HepG2 (cell line): ENCODE measurements around the gene GTF2H4. TPM values are rescaled to one million over a fixed set of nuclear protein-coding genes. Genes with fewer than 3 reads are reported as not detected.

ENCODE experiments used
- ADNP ChIP-seq: sonication (generic); formaldehyde crosslinking; IDR thresholded peaks from 2 replicates; pipeline ENCODE4 v1.4.0; 2020; ENCODE audit warnings: missing genetic modification reagents
- AFF4 ChIP-seq: sonication (generic); formaldehyde crosslinking; IDR thresholded peaks from 2 replicates; pipeline ENCODE4 v1.4.0; 2020; ENCODE audit warnings: missing genetic modification reagents
- EZH2 ChIP-seq: conservative IDR thresholded peaks from 2 replicates; pipeline ENCODE4 v1.6.1; 2012; ENCODE audit warnings: mild to moderate bottlenecking, low read depth, low read length, moderate library complexity
- IKZF5 ChIP-seq: IDR thresholded peaks from 2 replicates; pipeline ENCODE4 v1.6.1; 2018; ENCODE audit warnings: missing genetic modification reagents, mild to moderate bottlenecking, missing compliant biosample characterization
- KMT2A ChIP-seq: sonication (generic); formaldehyde crosslinking; IDR thresholded peaks from 2 replicates; pipeline ENCODE4 v1.4.0; 2020; ENCODE audit warnings: missing genetic modification reagents
- MLLT10 ChIP-seq: sonication (generic); formaldehyde crosslinking; IDR thresholded peaks from 2 replicates; pipeline ENCODE4 v1.4.0; 2020; ENCODE audit warnings: missing genetic modification reagents
- NCOA5 ChIP-seq: sonication (generic); formaldehyde crosslinking; IDR thresholded peaks from 2 replicates; pipeline ENCODE4 v1.4.0; 2020; ENCODE audit warnings: missing genetic modification reagents
- NRL ChIP-seq: sonication (generic); formaldehyde crosslinking; IDR thresholded peaks from 2 replicates; pipeline ENCODE4 v1.5.0; 2020; ENCODE audit warnings: missing genetic modification reagents, mild to moderate bottlenecking, moderate library complexity, borderline replicate concordance
- PAWR ChIP-seq: sonication (generic); formaldehyde crosslinking; IDR thresholded peaks from 2 replicates; pipeline ENCODE4 v1.4.0; 2020; ENCODE audit warnings: missing genetic modification reagents, mild to moderate bottlenecking, borderline replicate concordance
- PBX3 ChIP-seq: sonication (generic); formaldehyde crosslinking; IDR thresholded peaks from 2 replicates; pipeline ENCODE4 v1.8.1; 2023; ENCODE audit warnings: missing genetic modification reagents, inconsistent platforms, borderline replicate concordance
- RFX5 ChIP-seq: IDR thresholded peaks from 2 replicates; pipeline ENCODE4 v1.6.1; 2011; ENCODE audit warnings: low read depth, low read length, improper control_type of control experiment
- SCMH1 ChIP-seq: sonication (generic); formaldehyde crosslinking; IDR thresholded peaks from 2 replicates; pipeline ENCODE4 v1.9.0; 2021; ENCODE audit warnings: missing genetic modification reagents, mild to moderate bottlenecking, borderline replicate concordance
- SIX1 ChIP-seq: sonication (generic); formaldehyde crosslinking; IDR thresholded peaks from 2 replicates; pipeline ENCODE4 v1.4.0; 2020; ENCODE audit warnings: missing genetic modification reagents, borderline replicate concordance
- SMARCE1 ChIP-seq: fragments of 450-650 bp; IDR thresholded peaks from 2 replicates; pipeline ENCODE4 v1.6.1; 2017; ENCODE audit warnings: borderline replicate concordance
- ZNF207 ChIP-seq: fragments of 450-650 bp; IDR thresholded peaks from 2 replicates; pipeline ENCODE4 v1.6.1; 2016; ENCODE audit warnings: antibody characterized with exemption, borderline replicate concordance
- ZNF275 ChIP-seq: sonication (generic); formaldehyde crosslinking; IDR thresholded peaks from 2 replicates; pipeline ENCODE4 v1.8.0; 2022; ENCODE audit warnings: missing genetic modification reagents, mild to moderate bottlenecking, inconsistent platforms, borderline replicate concordance
- ZNF3 ChIP-seq: IDR thresholded peaks from 2 replicates; pipeline ENCODE4 v1.7.0; 2017; ENCODE audit warnings: inconsistent platforms
- ZNF563 ChIP-seq: sonication (generic); formaldehyde crosslinking; IDR thresholded peaks from 2 replicates; pipeline ENCODE4 v1.8.0; 2022; ENCODE audit warnings: mild to moderate bottlenecking, moderate library complexity, missing genetic modification reagents
- ZNF567 ChIP-seq: sonication (generic); formaldehyde crosslinking; IDR thresholded peaks from 2 replicates; pipeline ENCODE4 v1.8.1; 2023; ENCODE audit warnings: mild to moderate bottlenecking, missing genetic modification reagents, borderline replicate concordance
- ZNF780A ChIP-seq: sonication (generic); formaldehyde crosslinking; IDR thresholded peaks from 2 replicates; pipeline ENCODE4 v1.8.0; 2022; ENCODE audit warnings: mild to moderate bottlenecking, missing genetic modification reagents, moderate library complexity
- ZNF891 ChIP-seq: sonication (generic); formaldehyde crosslinking; IDR thresholded peaks from 2 replicates; pipeline ENCODE4 v1.5.0; 2020; ENCODE audit warnings: mild to moderate bottlenecking, missing genetic modification reagents
- polyA plus RNA-seq, 8 experiments: library from polyadenylated mRNA; depleted of rRNA in 3 of 8; stranded (reverse) in 7 of 8; unstranded in 1 of 8; fragments of >200 nt; fragmentation: Illumina TruSeq in 4 of 8; extraction: Trizol in 4 of 8; gene quantifications; 2 replicates each; pipeline versions ENCODE4 v1.2.1 to v1.2.3, GENCODE V29; 2011 to 2016; ENCODE audit warnings: low read depth in 4 of 8, missing spikeins in 1 of 8, mixed read lengths in 1 of 8; ENCODE audit not compliant: insufficient read depth in 1 of 8
- total RNA-seq, 5 experiments: library from RNA; depleted of rRNA; stranded (reverse); fragments of >200 nt; fragmentation: Illumina TruSeq; extraction: Trizol; gene quantifications; 2 replicates each; pipeline ENCODE4 v1.2.3, GENCODE V29; 2016; ENCODE audit warnings: low read depth in 1 of 5

The GTF2H4 gene
- total and polyA plus RNA-seq, 2 of the 13 experiments (the other 11 are each of a cell fraction or from before 2014, with no cell fraction given), result 15.9 to 49.3 TPM

GRCh38 chr6:30884521-30885480, 23.2 kb upstream of the GTF2H4 start (continued):
- TF ChIP-seq ZNF891 (CRISPR knock-in tag) (peak; percentile 57; the same call in 1 of the 2 replicates), RFX5 (no peak), EZH2 (no peak), NRL (CRISPR knock-in tag) (0 out of 2 replicates have a peak, but pooled peaks have one; percentile 60), SIX1 (CRISPR knock-in tag) (no peak), ZNF275 (0 out of 2 replicates have a peak, but pooled peaks have one; percentile 59), ZNF563 (CRISPR knock-in tag) (0 out of 2 replicates have a peak, but pooled peaks have one; percentile 20), AFF4 (CRISPR knock-in tag) (no peak), KMT2A (CRISPR knock-in tag) (no peak), ADNP (no peak), SCMH1 (no peak), ZNF3 (CRISPR knock-in tag) (no peak), ZNF207 (no peak), NCOA5 (CRISPR knock-in tag) (no peak), SMARCE1 (no peak), ZNF780A (CRISPR knock-in tag) (no peak), IKZF5 (CRISPR knock-in tag) (no peak), PBX3 (CRISPR knock-in tag) (no peak), MLLT10 (CRISPR knock-in tag) (no peak), PAWR (peak; percentile 85; the same call in 1 of the 2 replicates), ZNF567 (CRISPR knock-in tag) (no peak)
